ENCODE results near the gene SMARCD1. TPM values are rescaled to one million over a fixed set of nuclear protein-coding genes. Genes with fewer than 3 reads are reported as not detected.
"Not testable (repeated sequence)": the region's sequence is repeated elsewhere in the genome, so short reads cannot be mapped to it uniquely, and the experiment has no call there.

The SMARCD1 gene
- total RNA-seq, 2 donors from 2014 or later = 27.9 to 33.0 TPM

DNA sequence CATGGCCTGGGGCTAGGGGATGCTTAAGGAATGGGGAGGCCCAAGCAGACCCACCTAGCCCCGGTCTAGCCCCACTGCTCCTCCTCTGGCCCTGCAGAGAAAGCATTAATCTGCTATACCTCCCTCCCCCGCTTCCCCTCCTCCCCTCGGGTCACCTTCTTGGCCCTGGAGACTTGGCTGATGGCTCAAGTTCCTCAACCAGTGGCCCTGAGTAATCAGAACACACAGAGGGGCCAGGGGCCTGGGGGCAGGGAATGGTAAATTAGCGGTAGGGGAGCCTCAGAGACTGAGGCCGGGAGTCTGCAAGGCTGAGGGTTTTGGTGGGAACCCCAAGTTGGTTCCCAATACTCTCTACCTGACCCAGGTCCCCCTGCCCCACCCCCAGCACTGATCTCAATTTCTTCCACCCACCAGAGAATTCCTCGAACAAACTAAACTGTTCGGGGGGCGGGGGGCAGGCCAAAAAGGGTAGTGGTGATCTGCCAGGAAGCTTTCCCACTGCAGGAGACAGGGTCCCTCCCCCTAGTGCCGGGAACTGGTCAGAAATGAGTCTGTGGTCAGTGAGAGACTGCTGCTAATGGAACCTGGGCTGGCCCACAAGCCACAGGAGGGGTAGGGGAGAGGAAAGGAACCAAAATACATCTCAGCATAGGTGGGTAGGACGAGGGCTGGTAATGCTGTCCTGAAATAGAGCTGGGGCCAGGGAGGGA lies 12.8 kb upstream of the SMARCD1 start:
- DNase-seq (ENCODE audit: low spot score) = peak; percentile 50
- intact Hi-C loops (cut with DNase I) = loop anchor here (10.0 kb wide), 2 partner anchors 242 to 252 kb away; no protein-coding TSS in a partner anchor

DNA sequence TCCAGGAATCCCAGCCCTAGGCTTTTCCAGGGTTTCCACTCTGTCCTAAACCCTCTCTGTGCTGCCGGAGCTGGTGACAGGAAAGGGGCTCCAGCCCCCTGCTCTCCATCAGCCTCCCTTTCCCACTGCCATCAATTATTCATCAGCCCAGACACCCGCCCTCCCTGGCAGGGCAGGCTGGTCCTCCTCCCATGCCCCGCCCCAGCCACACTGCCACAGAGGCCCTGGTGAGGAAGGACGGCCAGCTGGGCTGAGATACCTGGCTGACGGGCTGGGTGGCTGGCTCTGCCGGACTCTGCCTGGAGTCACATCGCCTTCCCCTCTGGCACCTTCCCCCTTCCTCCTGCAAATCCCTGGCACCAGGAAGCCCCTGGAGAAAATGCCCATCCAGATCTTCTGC lies 11.9 kb upstream of the SMARCD1 start:
- DNase-seq (ENCODE audit: low spot score) = peak; percentile 66
- intact Hi-C loops (cut with DNase I) = loop anchor here (10.0 kb wide), 2 partner anchors 242 to 252 kb away; no protein-coding TSS in a partner anchor

GRCh38 chr12:50073712-50074111 lies 11.4 kb upstream of the SMARCD1 start:
- intact Hi-C loops (cut with DNase I) = loop anchor here (10.0 kb wide), 2 partner anchors 241 to 251 kb away; no protein-coding TSS in a partner anchor
- peak; percentile 55 for DNase-seq (ENCODE audit: low spot score)

GRCh38 chr12:50074936-50075807 lies 10.0 kb upstream of the SMARCD1 start:
- intact Hi-C loops (cut with DNase I) = loop anchor here (5.0 to 10.0 kb wide), 3 partner anchors 97 to 250 kb away; no protein-coding TSS in a partner anchor

DNA sequence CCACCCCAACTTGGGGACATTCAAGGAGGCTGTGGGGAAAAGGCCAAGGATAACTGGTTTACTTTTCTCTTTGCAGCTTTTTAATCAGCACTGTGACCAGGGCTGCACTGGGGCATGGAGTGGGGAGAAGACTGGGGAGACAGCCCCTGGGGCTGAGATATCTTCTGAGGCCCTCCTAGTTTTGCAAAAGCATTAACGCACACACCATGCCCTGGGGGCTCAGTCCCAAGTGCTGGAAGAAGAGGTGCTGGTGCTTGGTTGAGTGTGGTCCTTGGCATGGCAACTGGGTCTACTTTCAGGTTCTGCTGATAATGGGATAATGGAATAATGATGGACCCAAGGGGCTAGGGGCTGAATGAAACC lies 9.4 kb upstream of the SMARCD1 start:
- intact Hi-C loops (cut with DNase I) = loop anchor here (5.0 to 10.0 kb wide), 3 partner anchors 97 to 249 kb away; no protein-coding TSS in a partner anchor

More at GRCh38 chr12:50074936-50075807, 10.0 kb upstream of the SMARCD1 start:
- peak; percentile 94 for DNase-seq (ENCODE audit: low spot score)

DNA sequence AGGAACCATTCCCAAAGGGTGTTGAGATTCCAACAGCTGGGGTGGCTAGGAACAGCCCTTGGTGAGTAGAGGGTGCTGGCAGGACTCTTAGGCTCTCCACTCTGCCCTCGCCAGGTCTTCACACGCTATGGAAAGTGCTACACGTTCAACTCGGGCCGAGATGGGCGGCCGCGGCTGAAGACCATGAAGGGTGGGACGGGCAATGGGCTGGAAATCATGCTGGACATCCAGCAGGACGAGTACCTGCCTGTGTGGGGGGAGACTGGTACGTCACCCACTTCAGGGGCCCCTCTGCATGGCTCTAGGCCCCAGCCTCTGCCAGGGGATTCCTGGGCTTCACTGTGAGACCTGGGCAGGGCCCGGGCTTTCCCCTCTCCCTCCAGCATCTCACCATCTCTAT lies 8.0 kb upstream of the SMARCD1 start:
- intact Hi-C loops (cut with DNase I) = loop anchor here (5.0 to 10.0 kb wide), 3 partner anchors 95 to 248 kb away; no protein-coding TSS in a partner anchor
- peak; percentile 68 for DNase-seq (ENCODE audit: low spot score)

More for the DNA sequence above, 9.4 kb upstream of the SMARCD1 start:
- DNase-seq (ENCODE audit: low spot score) = no peak

GRCh38 chr12:50078281-50078680 lies 6.9 kb upstream of the SMARCD1 start:
- DNase-seq (ENCODE audit: low spot score) = peak; percentile 71
- intact Hi-C loops (cut with DNase I) = loop anchor here (5.0 to 10.0 kb wide), 3 partner anchors 94 to 247 kb away; no protein-coding TSS in a partner anchor

DNA sequence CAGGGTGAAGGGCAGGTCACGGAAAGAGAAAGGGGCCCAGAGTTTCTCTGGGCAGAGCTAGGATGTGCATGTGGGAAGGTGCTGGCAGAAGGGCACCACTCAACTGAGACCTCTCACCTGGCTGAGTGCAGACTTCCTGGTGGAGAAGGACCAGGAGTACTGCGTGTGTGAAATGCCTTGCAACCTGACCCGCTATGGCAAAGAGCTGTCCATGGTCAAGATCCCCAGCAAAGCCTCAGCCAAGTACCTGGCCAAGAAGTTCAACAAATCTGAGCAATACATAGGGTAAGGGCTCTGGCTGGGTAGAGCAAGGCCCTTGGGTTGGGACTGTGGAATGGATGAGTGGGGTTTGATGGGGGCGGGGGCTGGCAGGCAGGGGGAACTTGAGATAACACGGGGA lies 5.4 kb upstream of the SMARCD1 start:
- intact Hi-C loops (cut with DNase I) = loop anchor here (5.0 to 10.0 kb wide), 3 partner anchors 93 to 245 kb away; no protein-coding TSS in a partner anchor
- DNase-seq (ENCODE audit: low spot score) = no peak

- peak; percentile 78 for DNase-seq (ENCODE audit: low spot score)
- intact Hi-C loops (cut with DNase I) = no loop called here
These were observed 3.9 kb upstream of the SMARCD1 start for GRCh38 chr12:50081096-50081808.

GRCh38 chr12:50082644-50083043 lies 2.5 kb upstream of the SMARCD1 start:
- intact Hi-C loops (cut with DNase I) = no loop called here
- DNase-seq (ENCODE audit: low spot score) = peak; percentile 50

DNA sequence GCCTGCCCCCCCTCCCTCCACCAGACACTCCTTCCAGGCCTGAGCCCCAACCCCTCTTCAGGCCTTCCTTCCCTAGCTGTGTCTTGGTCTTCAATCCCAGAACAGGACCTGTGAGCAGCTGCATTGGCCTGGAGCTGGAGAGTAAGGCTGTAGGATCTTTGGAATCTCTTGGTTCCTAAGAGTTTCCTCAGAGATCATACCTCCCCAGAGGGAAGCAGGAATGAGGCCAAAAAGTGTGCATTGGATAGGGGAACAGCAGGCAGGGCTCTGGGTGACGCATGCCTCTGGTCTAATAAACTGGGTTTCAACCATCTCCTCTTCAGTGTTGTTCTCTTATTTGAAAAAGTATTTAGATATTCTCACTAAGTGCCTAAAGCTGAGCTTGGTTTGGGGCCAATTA lies 1.8 kb upstream of the SMARCD1 start:
- intact Hi-C loops (cut with DNase I) = no loop called here
- DNase-seq (ENCODE audit: low spot score) = no peak

DNA sequence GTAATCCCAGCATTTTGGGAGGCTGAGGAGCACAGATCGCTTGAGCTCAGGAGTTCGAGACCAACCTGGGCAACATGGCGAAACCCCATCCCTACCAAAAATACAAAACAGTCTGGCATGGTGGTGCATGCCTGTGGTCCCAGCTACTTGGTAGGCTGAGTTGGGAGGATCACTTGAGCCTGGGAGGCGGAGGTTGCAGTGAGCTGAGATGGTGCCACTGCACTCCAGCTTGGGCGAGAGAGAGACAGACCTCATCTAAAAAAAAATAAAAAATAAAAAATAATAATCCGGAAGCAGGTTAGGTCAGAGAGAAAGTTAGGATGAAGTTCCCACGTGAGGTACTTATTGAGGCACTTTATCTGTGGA lies 750 bp upstream of the SMARCD1 start:
- DNase-seq (ENCODE audit: low spot score); intact Hi-C loops (cut with DNase I): not testable (repeated sequence)

DNA sequence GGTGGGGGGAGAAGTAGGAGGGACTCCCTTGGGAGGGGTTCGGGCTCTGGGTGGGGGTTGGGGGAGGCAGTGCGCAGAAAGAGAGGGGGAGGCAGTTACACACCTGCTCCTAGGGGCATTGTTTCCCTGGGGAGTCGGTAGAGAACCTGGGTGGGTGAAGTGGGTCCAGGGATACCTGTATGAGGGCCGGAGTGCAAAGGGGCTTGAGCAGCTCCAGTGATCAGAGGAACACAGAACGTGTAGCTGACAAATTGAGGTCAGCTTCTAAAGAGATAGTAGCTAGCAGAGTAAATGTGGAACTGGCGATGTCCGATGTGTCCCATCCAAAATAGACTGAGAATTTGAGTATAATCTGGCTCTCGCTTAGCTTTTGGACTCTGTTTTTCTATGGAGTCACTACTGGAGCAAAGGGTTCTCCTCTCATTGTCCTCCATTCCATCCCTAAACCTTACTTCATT lies 502 bp downstream of the SMARCD1 start:
- intact Hi-C loops (cut with DNase I) = loop anchor here (5.0 kb wide), 2 partner anchors 87 to 92 kb away; no protein-coding TSS in a partner anchor
- DNase-seq (ENCODE audit: low spot score) = no peak

DNA sequence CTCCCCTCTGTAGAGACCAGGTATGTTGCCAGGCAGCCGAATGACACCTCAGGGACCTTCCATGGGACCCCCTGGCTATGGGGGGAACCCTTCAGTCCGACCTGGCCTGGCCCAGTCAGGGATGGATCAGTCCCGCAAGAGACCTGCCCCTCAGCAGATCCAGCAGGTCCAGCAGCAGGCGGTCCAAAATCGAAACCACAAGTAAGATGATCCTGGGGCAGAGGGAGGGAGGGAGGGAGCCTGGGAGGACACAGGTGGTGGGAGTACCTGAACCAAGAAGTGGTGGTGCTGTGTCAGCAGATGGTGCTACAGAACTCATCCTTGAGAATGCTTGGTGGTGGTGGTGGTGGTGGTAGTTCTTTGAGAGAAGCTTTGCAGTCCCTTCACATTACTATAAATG lies 1.0 kb downstream of the SMARCD1 start:
- peak; percentile 67 for DNase-seq (ENCODE audit: low spot score)
- intact Hi-C loops (cut with DNase I) = loop anchor here (5.0 kb wide), 2 partner anchors 86 to 91 kb away; no protein-coding TSS in a partner anchor

DNA sequence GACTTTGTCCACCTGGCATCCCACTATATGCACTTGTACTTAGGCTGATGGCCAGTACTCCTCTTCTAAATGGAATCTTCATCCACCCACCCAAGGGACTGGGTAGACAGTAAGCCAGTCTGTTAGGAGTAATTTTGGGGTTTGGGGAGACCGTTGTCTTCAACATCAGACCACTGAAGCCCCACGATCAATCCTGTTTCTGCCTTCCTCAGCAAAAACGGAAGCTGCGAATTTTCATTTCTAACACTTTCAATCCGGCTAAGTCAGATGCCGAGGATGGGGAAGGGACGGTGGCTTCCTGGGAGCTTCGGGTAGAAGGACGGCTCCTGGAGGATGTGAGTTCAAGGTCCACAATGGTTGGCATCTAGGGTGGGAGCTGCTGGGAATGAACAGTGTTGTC lies 2.0 kb downstream of the SMARCD1 start:
- DNase-seq (ENCODE audit: low spot score) = no peak
- intact Hi-C loops (cut with DNase I) = loop anchor here (5.0 kb wide), 2 partner anchors 85 to 90 kb away; no protein-coding TSS in a partner anchor

DNA sequence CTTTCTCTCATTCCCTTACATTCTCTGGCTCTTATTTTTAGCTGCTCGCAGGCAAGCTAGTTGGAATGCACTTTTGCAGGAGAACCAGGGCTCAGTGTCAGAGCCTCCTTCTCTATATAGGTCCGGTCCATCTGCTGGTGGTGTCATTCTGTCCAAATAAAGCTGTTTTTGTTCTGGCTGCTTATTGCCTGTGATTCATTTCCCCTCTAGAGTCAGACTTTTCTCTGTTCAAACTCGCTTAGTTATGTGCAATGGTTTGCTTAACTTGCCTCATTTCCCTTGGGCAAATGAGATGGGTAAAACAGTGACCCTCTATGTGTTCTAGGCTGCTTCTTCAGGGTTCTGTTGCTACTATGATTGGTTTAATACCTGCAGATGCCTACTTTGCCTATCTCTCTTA lies 2.9 kb downstream of the SMARCD1 start:
- intact Hi-C loops (cut with DNase I) = loop anchor here (5.0 kb wide), 2 partner anchors 84 to 89 kb away; no protein-coding TSS in a partner anchor
- DNase-seq (ENCODE audit: low spot score) = no peak

DNA sequence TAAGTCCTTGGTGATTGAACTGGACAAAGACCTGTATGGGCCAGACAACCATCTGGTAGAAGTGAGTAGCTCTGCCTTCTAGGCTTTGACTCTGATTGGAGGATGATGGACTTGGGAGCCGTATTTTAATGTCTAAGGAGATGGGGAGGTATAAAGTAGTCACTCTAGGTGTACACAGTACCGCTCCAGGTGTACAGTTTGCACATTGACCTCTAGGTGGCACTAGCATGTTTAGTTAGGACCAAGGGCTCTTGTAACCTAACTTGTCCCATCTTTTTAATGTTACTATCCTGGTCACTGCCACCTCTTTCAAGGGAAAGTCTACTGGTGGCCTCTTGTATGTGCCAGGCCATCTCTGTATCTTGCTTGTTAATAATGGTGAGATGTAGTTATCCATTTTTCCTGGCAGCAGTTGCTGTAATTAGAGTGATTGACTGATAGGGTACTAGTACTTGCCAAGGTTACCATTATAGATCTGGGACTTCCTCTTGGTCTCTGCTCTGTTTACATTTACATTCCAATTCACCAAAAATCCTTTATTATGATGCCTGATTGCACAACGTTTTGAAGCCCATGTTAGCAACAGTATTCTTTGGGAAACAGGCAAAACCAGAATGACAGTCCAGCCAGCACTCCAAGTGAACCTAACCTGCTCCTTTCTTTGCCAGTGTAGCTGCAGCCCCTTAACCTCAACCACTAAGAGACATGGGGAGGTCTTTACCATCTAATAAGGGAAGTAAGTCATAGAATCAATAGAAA lies 3.6 kb downstream of the SMARCD1 start:
- DNase-seq (ENCODE audit: low spot score) = no peak
- intact Hi-C loops (cut with DNase I) = loop anchor here (5.0 kb wide), 2 partner anchors 84 to 89 kb away; no protein-coding TSS in a partner anchor

DNA sequence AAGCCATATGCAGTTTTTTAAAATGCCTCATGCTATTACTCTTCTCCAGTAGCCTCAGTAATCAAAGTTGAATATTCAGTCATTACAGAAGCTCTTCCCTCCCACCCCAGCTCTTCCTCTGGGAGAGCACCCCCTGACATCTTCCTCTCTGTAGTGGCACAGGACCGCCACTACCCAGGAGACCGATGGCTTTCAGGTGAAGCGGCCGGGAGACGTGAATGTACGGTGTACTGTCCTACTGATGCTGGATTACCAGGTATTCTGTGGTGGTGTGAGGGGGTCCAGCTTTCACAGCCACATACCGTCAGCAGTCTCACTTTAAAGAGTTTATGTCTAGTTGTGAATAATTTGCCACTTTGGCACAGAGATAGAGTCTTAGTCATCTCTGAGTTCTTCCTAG lies 4.6 kb downstream of the SMARCD1 start:
- intact Hi-C loops (cut with DNase I) = loop anchor here (5.0 kb wide), 2 partner anchors 83 to 88 kb away; no protein-coding TSS in a partner anchor
- DNase-seq (ENCODE audit: low spot score) = peak; percentile 69
